GM19324 (cell line): Measurements from ENCODE around the gene PRKCE.

ENCODE experiments used
- ATAC-seq: cut with Tn5 transposase; IDR thresholded peaks from one replicate; pipeline ENCODE4 v1.9.1; 2021; ENCODE audit warnings: mild to moderate bottlenecking, moderate library complexity; ENCODE audit not compliant: unreplicated experiment, low FRiP score

The PRKCE gene

DNA sequence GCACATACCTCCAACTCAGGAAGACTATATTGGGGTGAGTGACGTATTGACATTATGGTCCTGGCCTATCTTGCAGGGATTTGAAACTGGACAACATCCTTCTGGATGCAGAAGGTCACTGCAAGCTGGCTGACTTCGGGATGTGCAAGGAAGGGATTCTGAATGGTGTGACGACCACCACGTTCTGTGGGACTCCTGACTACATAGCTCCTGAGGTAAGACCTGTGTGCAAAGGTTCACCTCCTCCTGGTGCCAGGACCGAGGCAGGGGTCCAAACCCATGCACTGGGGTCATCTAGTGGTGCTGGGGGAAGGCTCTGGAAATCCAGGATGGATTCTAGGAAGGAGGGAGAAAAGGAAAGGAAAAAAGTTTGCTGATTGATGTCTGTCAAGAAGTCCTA lies 493.5 kb downstream of the PRKCE start:
- ATAC-seq = no peak

- no peak for ATAC-seq
These were observed 494.4 kb downstream of the PRKCE start for GRCh38 chr2:46145840-46146239.

DNA sequence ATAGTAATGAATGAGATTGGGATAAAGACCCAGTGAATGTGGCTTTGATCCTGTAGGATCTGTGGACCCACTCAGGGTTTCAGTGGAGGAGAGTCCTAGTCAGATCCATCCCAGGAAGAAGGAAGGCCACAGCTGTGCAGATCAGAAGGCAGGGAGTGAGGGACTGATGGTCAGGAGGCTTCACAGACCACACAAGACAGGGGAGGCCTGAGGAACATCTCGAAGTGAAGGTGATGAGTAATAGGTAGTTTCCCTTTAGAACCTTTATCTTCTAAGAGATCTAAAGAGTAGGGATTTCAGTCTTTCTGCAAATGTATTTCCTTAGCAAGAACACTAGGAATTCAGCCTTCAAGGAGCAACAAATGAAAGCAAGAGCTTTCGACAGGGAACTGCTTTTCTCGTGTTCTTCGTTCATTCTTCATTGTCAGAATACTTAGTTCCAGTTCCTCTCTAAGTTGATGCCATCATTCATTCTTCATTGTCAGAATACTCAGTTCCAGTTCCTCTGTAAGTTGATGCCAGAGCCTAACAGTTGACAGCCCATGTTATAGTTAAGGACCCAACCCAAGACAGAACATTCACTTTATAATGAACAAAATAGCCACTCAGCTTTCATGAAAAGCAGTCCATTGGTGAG lies 495.5 kb downstream of the PRKCE start:
- no peak for ATAC-seq

- ATAC-seq = no peak
These were observed 496.3 kb downstream of the PRKCE start for GRCh38 chr2:46147626-46148368.

DNA sequence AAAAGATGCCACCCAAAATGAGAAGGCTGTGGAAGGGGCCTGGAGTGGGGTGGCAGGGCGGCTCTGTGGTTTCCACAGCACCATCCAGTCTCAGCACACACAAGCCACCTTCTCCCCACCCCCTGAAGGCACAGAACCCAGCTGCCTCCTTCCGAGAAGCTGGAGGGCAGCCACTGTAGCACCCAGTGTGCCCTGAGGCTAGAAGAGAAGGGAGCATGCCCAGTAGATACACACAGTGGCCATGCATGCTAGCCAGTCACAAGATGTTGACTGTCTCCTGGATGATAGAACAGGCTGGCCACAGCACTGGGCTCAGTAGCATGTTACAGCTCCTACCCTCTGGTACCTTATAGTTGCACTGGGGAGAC lies 496.9 kb downstream of the PRKCE start:
- no peak for ATAC-seq

- ATAC-seq = no peak
These were observed 499.0 kb downstream of the PRKCE start for GRCh38 chr2:46150445-46150955.

GRCh38 chr2:46151577-46151976 lies 500.1 kb downstream of the PRKCE start:
- ATAC-seq = no peak

DNA sequence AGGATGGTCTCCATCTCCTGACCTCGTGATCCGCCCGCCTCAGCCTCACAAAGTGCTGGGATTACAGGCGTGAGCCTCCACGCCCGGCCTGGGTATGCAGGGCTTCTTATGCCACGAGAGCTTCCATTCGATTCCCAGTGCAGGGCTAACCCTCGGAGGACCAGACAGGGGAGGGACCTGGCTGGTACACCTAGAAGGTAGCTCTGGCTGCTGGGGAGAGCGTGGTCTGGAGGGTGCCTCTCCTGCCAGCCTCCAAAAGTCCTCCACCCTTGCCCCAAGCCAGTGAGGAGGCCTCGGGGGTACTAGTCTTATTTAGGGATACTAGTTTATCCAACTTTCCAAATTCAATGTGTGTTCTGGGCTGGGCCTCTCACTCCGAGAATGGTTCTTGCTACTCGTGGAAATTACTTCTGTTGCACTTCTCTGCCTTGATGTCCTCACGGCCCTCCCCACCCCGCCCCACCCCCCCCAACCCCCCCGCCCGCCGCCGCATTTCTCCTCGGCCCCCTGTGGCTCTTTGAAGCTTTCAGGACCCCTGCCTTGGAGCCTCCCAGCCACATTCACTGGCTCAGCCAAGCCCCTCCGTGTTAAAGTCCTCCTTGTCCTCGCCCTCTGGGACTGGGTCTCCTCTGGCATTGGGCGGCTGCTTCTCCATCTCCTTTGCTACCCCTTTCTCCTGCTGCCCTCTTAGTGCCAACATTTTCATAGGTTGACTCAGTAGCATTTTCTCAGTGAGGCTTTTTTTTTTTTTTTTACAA lies 502.7 kb downstream of the PRKCE start:
- no peak for ATAC-seq

DNA sequence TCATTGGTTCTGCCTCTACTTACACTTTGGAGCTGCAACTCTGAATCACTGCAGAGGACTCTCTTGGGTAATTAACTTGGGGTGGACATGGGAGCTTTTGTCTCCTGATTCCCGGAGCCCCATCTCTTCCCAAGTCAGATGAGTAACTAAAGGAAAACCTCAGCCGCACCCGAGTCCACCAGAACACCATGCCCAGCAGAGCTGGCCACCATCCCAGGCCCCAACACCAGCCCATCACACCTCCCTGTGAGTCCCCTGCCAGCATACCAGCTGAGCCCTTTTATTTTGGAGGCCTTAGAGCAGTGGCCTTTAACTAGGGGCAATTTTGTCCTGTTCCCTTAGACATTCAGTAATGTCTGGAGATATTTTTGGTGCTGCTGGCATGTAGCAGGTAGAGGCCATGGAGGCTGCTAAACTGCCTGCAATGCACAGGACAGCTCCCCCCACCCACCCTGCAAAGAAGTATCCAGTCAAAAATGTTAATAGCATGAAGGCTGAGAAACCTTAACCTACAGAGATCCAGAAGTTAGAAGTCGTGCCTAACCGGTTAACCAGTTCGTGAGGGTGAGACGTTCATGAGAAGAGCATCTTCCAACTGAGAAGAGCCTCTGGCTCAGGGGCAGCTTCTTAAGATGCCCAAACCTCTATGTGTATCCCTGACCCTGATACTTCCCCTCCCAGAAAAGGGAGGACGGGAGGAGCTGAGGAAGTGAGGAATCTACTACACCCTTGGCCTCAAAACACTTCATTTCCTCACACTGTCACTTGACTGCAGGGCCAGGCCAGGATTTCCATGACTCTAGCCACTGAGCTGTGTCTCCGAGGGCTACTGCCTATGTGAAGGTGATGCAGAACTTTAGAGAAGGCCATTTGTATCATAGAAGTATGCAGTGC lies 505.8 kb downstream of the PRKCE start:
- no peak for ATAC-seq

GRCh38 chr2:46157966-46158310 lies 506.5 kb downstream of the PRKCE start:
- no peak for ATAC-seq

GRCh38 chr2:46158661-46159060 lies 507.2 kb downstream of the PRKCE start:
- no peak for ATAC-seq

DNA sequence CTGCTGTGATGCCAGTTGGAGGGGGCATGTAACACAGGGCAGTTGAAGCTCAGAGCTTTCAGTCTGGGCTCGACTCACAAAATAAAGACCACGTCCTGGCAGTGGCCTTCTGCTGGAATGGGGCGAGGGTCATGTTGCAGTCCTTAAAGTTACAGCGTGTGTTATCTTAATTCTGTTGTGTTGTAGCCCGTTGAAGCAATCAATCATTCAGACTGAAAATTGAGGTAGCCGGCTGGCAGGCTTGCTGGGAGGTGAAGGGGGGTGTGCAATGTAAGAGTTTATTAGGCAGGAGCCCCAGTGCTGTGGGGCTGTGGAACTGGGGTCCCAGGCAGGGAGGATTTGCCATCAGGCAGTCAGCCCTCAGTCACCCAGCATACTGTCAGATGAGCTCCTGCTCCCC lies 508.9 kb downstream of the PRKCE start:
- no peak for ATAC-seq

DNA sequence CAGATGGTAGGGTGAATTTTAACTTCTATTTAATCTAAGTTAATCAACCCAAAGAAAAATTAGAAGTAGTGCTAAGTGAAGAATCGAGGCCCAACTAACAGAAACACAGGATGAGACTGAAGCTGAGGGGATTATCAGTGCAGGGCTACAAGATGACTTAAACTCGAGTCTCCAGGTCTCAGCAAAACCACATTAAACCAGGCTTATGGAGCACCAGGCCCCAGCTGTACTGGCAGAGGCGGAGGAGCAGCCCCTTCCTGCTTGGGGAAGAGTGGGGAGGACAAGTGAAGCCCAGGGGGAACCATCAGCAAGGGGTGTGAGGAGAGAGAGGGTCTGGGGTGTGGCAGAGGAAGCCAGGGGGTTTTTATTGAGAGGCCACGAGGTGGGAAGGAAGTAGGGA lies 509.8 kb downstream of the PRKCE start:
- no peak for ATAC-seq

DNA sequence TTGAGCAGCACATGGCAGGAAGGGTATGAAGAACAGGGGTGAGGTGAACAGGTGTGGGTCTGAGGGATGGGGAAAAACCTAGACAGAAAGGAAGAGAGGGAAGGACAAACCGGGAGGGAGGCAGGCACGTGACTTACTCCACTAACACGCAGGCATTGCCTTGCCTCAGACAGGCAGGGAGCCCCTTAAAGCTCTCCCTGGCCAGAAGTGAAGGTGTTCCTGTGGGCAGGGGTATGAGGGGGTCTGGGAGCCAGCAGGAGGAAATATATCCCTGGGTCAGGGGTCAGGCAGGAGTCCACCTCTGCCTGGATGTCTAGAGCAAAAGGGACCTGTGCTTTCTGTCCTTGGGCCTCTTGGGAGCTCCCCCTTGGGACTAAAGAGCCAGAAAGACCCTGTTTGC lies 510.4 kb downstream of the PRKCE start:
- ATAC-seq = no peak

DNA sequence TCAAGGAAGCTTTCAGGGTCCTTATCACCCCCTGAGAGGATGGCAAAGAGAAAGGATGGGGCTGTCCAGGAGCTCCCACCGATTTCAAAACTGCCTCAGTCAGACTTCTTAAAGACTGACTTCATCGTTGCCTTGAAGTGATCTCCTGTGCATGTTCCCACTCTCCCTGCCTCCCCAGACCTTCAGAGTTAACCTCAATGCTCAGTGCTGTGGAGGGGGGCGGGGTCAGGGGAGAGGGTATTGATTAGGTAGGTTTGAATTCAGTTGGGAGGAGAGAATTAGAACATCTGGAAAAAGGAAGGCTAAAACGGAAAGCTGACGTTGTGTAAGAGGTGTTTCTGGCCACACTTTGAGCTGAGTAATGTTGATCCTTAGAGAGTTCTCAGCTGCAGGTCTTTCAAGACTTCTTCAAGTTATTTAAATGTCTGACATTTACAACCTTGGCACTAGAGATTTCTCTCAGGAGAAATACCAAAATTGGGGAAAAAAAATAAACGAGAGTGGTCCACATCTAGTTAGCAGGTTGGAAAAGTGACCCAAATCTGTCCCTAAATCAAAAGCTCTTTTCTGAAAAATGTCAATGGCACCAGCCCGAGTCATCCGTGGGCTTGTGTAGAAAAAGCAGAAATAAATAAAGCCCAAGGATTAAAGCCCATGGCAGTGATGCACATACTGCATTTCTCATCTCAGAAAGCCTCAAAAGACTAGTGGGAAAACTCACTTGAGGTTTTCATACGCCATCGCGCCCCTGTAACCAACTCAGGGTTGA lies 511.0 kb downstream of the PRKCE start:
- no peak for ATAC-seq

DNA sequence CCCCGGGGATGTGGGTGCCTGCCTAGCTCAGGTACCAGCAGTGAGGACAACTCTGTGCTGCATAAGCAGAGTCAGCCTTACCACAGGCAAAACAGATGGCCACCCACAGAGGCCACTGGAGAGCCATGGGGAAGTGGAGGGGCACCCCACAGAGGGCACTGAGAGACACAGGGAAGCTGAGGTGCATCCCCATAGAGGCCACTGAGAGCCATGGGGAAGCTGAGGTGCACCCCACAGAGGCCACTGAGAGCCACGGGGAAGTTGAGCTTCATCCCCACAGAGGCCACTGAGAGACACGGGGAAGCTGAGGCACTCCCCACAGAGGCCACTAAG lies 511.6 kb downstream of the PRKCE start:
- ATAC-seq = no peak

DNA sequence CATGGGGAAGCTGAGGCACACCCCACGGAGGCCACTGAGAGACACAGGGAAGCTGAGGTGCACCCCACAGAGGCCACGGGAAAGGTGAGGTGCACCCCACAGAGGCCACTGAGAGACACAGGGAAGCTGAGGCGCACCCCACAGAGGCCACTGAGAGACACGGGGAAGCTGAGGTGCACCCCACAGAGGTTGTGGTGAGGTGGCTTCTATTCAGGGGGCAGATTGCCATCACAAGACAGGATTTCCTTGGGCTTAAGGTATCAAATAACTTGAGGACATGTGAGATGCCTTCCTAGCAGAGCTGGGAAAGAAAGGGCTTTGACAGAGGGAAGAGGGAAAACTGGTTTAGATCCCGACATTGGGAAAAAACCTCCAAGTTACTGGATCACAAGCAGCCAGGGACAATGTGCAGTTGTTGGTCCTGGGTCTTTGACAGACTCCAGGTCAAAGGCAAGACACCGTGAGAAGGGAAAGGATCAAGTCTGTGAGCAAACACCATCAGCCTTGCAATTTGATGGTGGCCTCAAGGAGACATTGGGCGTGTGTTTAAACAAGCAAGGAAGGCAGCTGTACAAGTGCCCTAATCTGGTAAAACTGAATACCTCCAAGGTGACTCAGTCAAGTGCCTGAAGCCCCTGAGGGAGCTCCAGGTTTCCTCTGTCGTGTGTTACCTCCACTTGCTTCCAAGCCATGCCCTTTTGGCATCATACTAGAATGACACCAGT lies 512.5 kb downstream of the PRKCE start:
- ATAC-seq = no peak

DNA sequence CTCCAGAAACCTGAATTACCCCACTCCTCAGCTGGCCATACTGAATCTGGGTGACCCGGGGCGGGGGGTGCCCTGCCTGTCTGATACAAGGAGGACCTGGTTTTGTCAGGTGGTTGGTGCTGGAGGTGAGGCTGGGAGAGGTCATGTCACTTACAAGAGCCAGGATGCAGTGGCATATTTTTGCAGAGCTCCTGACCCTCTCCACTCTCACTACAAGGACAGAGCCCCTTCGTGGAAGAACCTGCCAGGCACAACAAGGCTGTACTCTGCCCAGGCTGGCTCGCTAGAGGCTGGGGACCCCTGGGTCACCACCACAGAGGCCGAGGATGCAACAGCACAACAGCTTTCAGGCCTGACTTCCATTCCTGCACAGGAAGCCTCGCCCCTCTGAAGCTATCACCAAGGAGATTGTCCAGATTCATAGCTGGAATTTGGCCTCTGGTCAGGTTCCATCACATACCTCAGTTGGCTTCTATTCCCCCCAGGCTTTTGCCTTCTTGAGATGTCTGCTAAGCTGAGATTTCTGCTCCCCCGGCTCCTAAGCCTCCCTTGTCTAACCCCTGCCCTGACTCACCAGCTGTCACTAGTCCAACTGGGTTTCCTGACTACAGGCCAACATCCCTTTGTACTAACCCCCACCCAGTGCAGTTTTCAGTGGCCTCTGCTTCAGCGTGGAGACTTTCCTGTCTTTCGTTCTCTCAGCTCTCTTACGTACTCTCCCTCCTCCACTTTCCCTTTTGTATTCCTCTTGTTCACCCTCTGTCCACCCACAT lies 513.2 kb downstream of the PRKCE start:
- no peak for ATAC-seq

- ATAC-seq = no peak
These were observed 514.4 kb downstream of the PRKCE start for GRCh38 chr2:46165916-46166315.
